Gastrocnemius medialis (tissue), 4 donors: ENCODE results near the gene CCS.

Source experiments
- CTCF ChIP-seq, 5 experiments: fragments of 450-650 bp in 3 of 5; fragments of 200-600 bp in 2 of 5; sonication (generic) in 2 of 5; IDR thresholded peaks in 4 of 5; conservative IDR thresholded peaks in 1 of 5; 1 replicate in 4 of 5; 2 replicates in 1 of 5; pipeline ENCODE4 v1.5.1; 2016 to 2019; ENCODE audit warnings: antibody characterized with exemption in 5 of 5, mild to moderate bottlenecking in 3 of 5, moderate library complexity in 3 of 5
- POLR2A ChIP-seq, 2 donors: fragments of 450-650 bp; IDR thresholded peaks; one replicate each; pipeline ENCODE4 v1.6.1; 2017; ENCODE audit warnings: antibody characterized with exemption in 2 of 2, mild to moderate bottlenecking in 2 of 2, moderate library complexity in 2 of 2

GRCh38 chr11:66586136-66586535 lies 6.8 kb upstream of the CCS start:
- TF ChIP-seq CTCF (IDR thresholded peaks at IDR 0.05 in 4 of 5, conservative IDR thresholded peaks at IDR 0.05 in 1 of 5): no peak
- no peak for TF ChIP-seq POLR2A (IDR thresholded peaks at IDR 0.05)
